Neural crest cell (in vitro differentiated cells): ENCODE data around the gene MAPK10. TPM values are rescaled to one million over a fixed set of nuclear protein-coding genes. Genes with fewer than 3 reads are reported as not detected.

Source experiments
- DNase-seq: peaks from one replicate; pipeline ENCODE4 v3.0.0; 2021; ENCODE audit warnings: low read depth, mixed read lengths, low spot score
- H3K27ac Mint-ChIP-seq: one replicate; pipeline ENCODE4 v1.8.0; 2021; ENCODE audit warnings: mild to moderate bottlenecking, mixed read lengths; ENCODE audit not compliant: unreplicated experiment
- H3K27me3 Mint-ChIP-seq: 2 replicates; pipeline ENCODE4 v1.8.0; 2021; ENCODE audit warnings: low read depth, mild to moderate bottlenecking, mixed read lengths
- H3K36me3 Mint-ChIP-seq: 2 replicates; pipeline ENCODE4 v1.8.0; 2021; ENCODE audit warnings: low read depth, mild to moderate bottlenecking, mixed read lengths
- H3K4me1 Mint-ChIP-seq: 2 replicates; pipeline ENCODE4 v1.8.0; 2021; ENCODE audit warnings: mixed read lengths
- H3K4me3 Mint-ChIP-seq: one replicate; pipeline ENCODE4 v1.8.0; 2021; ENCODE audit warnings: mild to moderate bottlenecking, mixed read lengths
- H3K9me3 Mint-ChIP-seq: 2 replicates; pipeline ENCODE4 v1.8.0; 2021; ENCODE audit warnings: mixed read lengths
- total RNA-seq: library from RNA; stranded (reverse); gene quantifications from 2 replicates; pipeline ENCODE4 v1.2.1, GENCODE V29; 2021
- TF ChIP-seq, protein P1 (sequence below): fragments of 200-600 bp; sonication (generic); conservative IDR thresholded peaks from 2 replicates; pipeline ENCODE4 v1.5.0; 2021; ENCODE audit warnings: antibody characterized with exemption, mild to moderate bottlenecking

The MAPK10 gene
- total RNA-seq, 1 donor from 2014 or later: 62.2 TPM

DNA sequence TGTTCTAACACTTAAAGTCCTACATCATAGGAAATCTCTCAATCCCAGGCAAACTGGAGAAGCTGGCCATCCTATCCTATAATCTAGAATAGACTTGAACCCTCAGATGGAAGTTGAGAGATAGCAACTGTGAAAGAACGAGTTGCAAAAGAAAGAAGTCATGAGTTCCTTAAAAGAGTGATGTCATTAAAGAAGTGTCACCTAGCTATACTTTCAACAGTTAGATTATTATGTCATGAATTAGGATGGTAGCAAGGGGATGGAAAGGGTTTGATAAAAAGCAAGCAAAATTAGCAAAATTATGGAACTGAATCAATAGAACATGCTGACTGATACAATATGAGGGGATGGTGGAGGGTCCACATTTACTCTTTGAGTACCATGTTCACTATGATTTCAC, 7.1 kb upstream of the MAPK10 start:
- Mint-ChIP-seq H3K27ac (no peak overlapping the region), H3K9me3 (peaks cover 2% of the 10 kb centered on the region), H3K4me3 (no peak overlapping the region), H3K4me1 (no peaks in the 10 kb centered on the region), H3K36me3 (peaks cover 7% of the 10 kb centered on the region), H3K27me3 (no peaks in the 10 kb centered on the region)
- TF ChIP-seq, protein P1, sequence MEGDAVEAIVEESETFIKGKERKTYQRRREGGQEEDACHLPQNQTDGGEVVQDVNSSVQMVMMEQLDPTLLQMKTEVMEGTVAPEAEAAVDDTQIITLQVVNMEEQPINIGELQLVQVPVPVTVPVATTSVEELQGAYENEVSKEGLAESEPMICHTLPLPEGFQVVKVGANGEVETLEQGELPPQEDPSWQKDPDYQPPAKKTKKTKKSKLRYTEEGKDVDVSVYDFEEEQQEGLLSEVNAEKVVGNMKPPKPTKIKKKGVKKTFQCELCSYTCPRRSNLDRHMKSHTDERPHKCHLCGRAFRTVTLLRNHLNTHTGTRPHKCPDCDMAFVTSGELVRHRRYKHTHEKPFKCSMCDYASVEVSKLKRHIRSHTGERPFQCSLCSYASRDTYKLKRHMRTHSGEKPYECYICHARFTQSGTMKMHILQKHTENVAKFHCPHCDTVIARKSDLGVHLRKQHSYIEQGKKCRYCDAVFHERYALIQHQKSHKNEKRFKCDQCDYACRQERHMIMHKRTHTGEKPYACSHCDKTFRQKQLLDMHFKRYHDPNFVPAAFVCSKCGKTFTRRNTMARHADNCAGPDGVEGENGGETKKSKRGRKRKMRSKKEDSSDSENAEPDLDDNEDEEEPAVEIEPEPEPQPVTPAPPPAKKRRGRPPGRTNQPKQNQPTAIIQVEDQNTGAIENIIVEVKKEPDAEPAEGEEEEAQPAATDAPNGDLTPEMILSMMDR: no peak
- DNase-seq: no peak

DNA sequence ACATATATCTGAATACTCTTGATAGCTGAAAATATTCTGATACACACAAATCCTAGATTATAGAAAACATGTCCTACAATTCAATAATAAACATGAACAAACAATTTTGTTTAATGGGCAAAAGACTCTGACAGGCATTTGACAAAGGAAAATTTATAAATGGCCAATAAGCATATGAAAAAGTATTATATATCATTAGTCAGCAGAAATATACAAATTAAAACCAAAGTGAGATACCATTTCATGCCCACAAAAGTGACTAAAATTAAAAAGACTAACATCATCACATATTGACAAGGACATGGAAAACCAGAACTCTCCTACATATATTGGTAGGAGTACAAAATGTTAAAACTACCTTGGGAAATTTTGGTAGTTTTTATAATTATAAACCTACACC, 2.7 kb upstream of the MAPK10 start:
- no peak overlapping the region for H3K27ac Mint-ChIP-seq
- no peaks in the 10 kb centered on the region for H3K36me3 Mint-ChIP-seq
- DNase-seq: no peak
- TF ChIP-seq, protein P1: no peak
- no peak overlapping the region for H3K4me3 Mint-ChIP-seq
- H3K27me3 Mint-ChIP-seq: no peaks in the 10 kb centered on the region
- no peaks in the 10 kb centered on the region for H3K9me3 Mint-ChIP-seq
- peaks cover 36% of the 10 kb centered on the region for H3K4me1 Mint-ChIP-seq

DNA sequence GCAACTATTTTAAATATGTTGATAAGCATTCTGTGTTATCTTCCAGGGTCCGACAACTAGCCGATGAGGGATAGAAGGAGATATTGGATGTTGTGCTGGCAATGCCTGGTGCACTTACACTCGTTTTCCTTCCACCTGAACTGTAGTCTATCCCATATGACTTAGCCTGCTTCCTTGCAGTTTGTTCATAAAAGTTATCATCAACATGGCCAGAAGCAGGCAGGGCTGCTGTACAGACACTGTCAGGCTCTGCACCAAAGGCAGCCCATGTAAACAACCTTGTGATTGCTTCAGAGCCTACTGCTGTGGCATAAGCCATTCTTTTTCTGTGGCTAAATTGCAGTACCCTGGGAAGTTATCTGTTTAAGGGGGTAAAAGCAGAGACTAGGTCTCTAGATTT, 1.6 kb downstream of the MAPK10 start:
- no peak for DNase-seq
- Mint-ChIP-seq H3K4me1 (peaks cover 57% of the 10 kb centered on the region), H3K27ac (peak overlapping the region; percentile 76), H3K9me3 (no peaks in the 10 kb centered on the region), H3K27me3 (no peaks in the 10 kb centered on the region), H3K36me3 (peaks cover under 1% of the 10 kb centered on the region), H3K4me3 (peak overlapping the region; percentile 89)
- TF ChIP-seq, protein P1: no peak

GRCh38 chr4:86357608-86358007, 2.2 kb downstream of the MAPK10 start:
- Mint-ChIP-seq H3K36me3 (peaks cover 6% of the 10 kb centered on the region), H3K27me3 (no peaks in the 10 kb centered on the region), H3K9me3 (no peaks in the 10 kb centered on the region), H3K4me1 (peaks cover 57% of the 10 kb centered on the region), H3K27ac (peak overlapping the region; percentile 63), H3K4me3 (peak overlapping the region; percentile 89)
- TF ChIP-seq, protein P1: no peak
- no peak for DNase-seq

DNA sequence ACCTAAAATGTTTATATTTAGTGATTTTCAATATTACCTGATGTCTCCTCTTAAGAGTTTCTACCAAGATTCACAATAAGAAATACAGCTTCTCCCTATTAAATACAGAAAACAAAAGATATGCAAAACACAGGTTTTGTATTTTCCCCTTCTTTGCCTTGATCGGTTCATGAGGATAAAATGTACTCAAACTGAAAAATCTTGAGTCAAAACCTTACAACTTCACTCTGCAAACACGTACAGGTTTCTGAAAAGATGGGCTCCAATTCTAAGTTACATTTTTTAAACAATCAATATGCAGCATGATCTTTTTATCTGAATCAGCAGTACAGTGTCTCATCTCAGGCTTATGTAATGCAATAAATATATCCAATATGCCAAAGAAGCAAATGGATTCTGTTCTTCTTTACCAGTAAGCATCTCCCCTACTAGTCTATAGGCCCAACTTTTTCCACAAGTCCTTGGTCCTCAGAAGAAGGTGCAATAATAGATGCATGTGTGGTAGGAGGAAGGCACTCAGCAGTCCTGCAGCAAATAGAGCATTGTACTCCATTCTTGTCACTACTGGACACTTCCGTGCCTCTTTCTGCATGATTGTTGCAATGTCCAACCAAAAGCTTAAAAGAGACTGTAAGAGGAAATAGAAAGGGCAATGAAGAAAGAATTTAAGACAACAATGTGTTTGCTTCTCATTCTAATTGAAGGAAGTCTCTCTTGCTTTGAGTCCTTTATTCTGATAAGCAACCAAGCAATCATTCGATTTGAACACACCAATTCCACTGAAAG, 3.2 kb downstream of the MAPK10 start:
- no peak for DNase-seq
- Mint-ChIP-seq H3K9me3 (no peaks in the 10 kb centered on the region), H3K4me3 (peak overlapping the region; percentile 84), H3K36me3 (peaks cover 6% of the 10 kb centered on the region), H3K27me3 (no peaks in the 10 kb centered on the region), H3K4me1 (peaks cover 55% of the 10 kb centered on the region), H3K27ac (peak overlapping the region; percentile 61)
- TF ChIP-seq, protein P1: no peak
